Trophoblast cell (in vitro differentiated cells and primary cell): Measurements from ENCODE around the gene CNTN4.

Source experiments
- DNase-seq, 2 donors: peaks; one replicate each; pipeline ENCODE4 v3.0.0-alpha.2; 2016
- H2AFZ ChIP-seq: 2 replicates; pipeline ENCODE4 v1.6.1; 2013; ENCODE audit warnings: low read length, moderate library complexity, mild to moderate bottlenecking; ENCODE audit not compliant: insufficient read depth, poor library complexity
- H2AK5ac ChIP-seq: 2 replicates; pipeline ENCODE4 v1.6.1; 2013; ENCODE audit warnings: mild to moderate bottlenecking, low read length
- H2BK120ac ChIP-seq: 2 replicates; pipeline ENCODE4 v1.6.1; 2013; ENCODE audit warnings: low read length, mild to moderate bottlenecking, moderate library complexity; ENCODE audit not compliant: insufficient read depth, poor library complexity
- H2BK12ac ChIP-seq: 2 replicates; pipeline ENCODE4 v1.6.1; 2013; ENCODE audit warnings: mild to moderate bottlenecking, low read length, moderate library complexity
- H2BK5ac ChIP-seq: 2 replicates; pipeline ENCODE4 v1.6.1; 2013; ENCODE audit warnings: low read length, low read depth, moderate library complexity, mild to moderate bottlenecking; ENCODE audit not compliant: poor library complexity
- H3K14ac ChIP-seq: 2 replicates; pipeline ENCODE4 v1.6.1; 2013; ENCODE audit warnings: mild to moderate bottlenecking, low read length
- H3K18ac ChIP-seq: 2 replicates; pipeline ENCODE4 v1.6.1; 2013; ENCODE audit warnings: mild to moderate bottlenecking, low read length
- H3K23ac ChIP-seq: 2 replicates; pipeline ENCODE4 v1.6.1; 2013; ENCODE audit warnings: low read length
- H3K27ac ChIP-seq: 2 replicates; pipeline ENCODE4 v1.5.1; 2013; ENCODE audit warnings: low read depth, mild to moderate bottlenecking, inconsistent platforms, low read length, moderate library complexity
- H3K27me3 ChIP-seq: 2 replicates; pipeline ENCODE4 v1.6.1; 2013; ENCODE audit warnings: inconsistent platforms, mild to moderate bottlenecking, low read length, moderate library complexity; ENCODE audit not compliant: insufficient read depth
- H3K36me3 ChIP-seq, 2 experiments: 1 replicate in 1 of 2; 2 replicates in 1 of 2; pipeline ENCODE4 v1.6.1; 2013; ENCODE audit warnings: low read length in 2 of 2, mild to moderate bottlenecking in 2 of 2, moderate library complexity in 1 of 2; ENCODE audit not compliant: insufficient read depth in 2 of 2, control insufficient read depth in 1 of 2
- H3K4ac ChIP-seq: 2 replicates; pipeline ENCODE4 v1.6.1; 2013; ENCODE audit warnings: low read depth, mild to moderate bottlenecking, low read length, moderate library complexity
- H3K4me1 ChIP-seq, 2 experiments: 1 replicate in 1 of 2; 2 replicates in 1 of 2; pipeline ENCODE4 v1.6.1; 2013; ENCODE audit warnings: low read length in 2 of 2, mild to moderate bottlenecking in 2 of 2, moderate library complexity in 1 of 2; ENCODE audit not compliant: insufficient read depth in 2 of 2, control insufficient read depth in 1 of 2
- H3K4me2 ChIP-seq: 2 replicates; pipeline ENCODE4 v1.6.1; 2013; ENCODE audit warnings: inconsistent platforms, mild to moderate bottlenecking, low read length, moderate library complexity
- H3K4me3 ChIP-seq: 2 replicates; pipeline ENCODE4 v1.5.1; 2013; ENCODE audit warnings: mild to moderate bottlenecking, low read depth, low read length, inconsistent platforms
- H3K79me1 ChIP-seq: one replicate; pipeline ENCODE4 v1.6.1; 2013; ENCODE audit warnings: low read length
- H3K79me2 ChIP-seq: 2 replicates; pipeline ENCODE4 v1.6.1; 2013; ENCODE audit warnings: low read length, mild to moderate bottlenecking; ENCODE audit not compliant: control insufficient read depth, insufficient read depth, poor library complexity
- H3K9ac ChIP-seq: 2 replicates; pipeline ENCODE4 v1.6.1; 2013; ENCODE audit warnings: mild to moderate bottlenecking, low read length
- H3K9me3 ChIP-seq: 2 replicates; pipeline ENCODE4 v1.6.1; 2013; ENCODE audit warnings: low read depth, mild to moderate bottlenecking, control low read depth, inconsistent platforms, low read length; ENCODE audit not compliant: insufficient read depth
- H4K12ac ChIP-seq: 2 replicates; pipeline ENCODE4 v1.6.1; 2013; ENCODE audit warnings: low read depth, mild to moderate bottlenecking, low read length, moderate library complexity
- H4K8ac ChIP-seq: 2 replicates; pipeline ENCODE4 v1.6.1; 2013; ENCODE audit warnings: low read depth, mild to moderate bottlenecking, low read length, moderate library complexity
- H4K91ac ChIP-seq: one replicate; pipeline ENCODE4 v1.6.1; 2013; ENCODE audit warnings: low read depth, mild to moderate bottlenecking, low read length, moderate library complexity
- WGBS: extraction: QIAGEN DNeasy Blood & Tissue Kit; methylation state at CpG from one replicate; pipeline ENCODE4 v1.1.7; 2013; ENCODE audit warnings: missing lambda C conversion rate; ENCODE audit not compliant: insufficient read length, insufficient coverage; ENCODE audit errors: extremely low coverage; 5-methylcytosine and 5-hydroxymethylcytosine counted together

The CNTN4 gene

GRCh38 chr3:3066910-3067309 lies 968.2 kb downstream of the CNTN4 start:
- Histone ChIP-seq H3K4me3 (no peak overlapping the region), H3K9me3 (peaks cover under 1% of the 10 kb centered on the region), H4K91ac (no peak overlapping the region), H3K9ac (no peak overlapping the region), H3K4ac (no peak overlapping the region), H3K79me2 (no peaks in the 10 kb centered on the region), H4K12ac (no peak overlapping the region), H3K36me3 (no peaks in the 10 kb centered on the region), H3K27ac (no peak overlapping the region), H2BK12ac (no peak overlapping the region), H3K4me1 (no peaks in the 10 kb centered on the region), H3K14ac (no peak overlapping the region), H2BK120ac (no peak overlapping the region), H4K8ac (no peak overlapping the region), H3K79me1 (no peaks in the 10 kb centered on the region), H2BK5ac (no peak overlapping the region), H2AK5ac (no peak overlapping the region), H3K4me2 (no peak overlapping the region), H2AFZ (no peak overlapping the region), H3K18ac (no peak overlapping the region), H3K23ac (no peak overlapping the region), H3K27me3 (no peaks in the 10 kb centered on the region)
- no peak for DNase-seq
- no CpG with 5 or more reads among the region's 4 CpGs for WGBS

- Histone ChIP-seq H3K9ac (no peak overlapping the region), H3K4me3 (no peak overlapping the region), H2BK5ac (no peak overlapping the region), H3K4me1 (no peaks in the 10 kb centered on the region), H2BK12ac (no peak overlapping the region), H2BK120ac (no peak overlapping the region), H3K79me1 (no peaks in the 10 kb centered on the region), H3K23ac (no peak overlapping the region), H2AFZ (no peak overlapping the region), H4K12ac (no peak overlapping the region), H3K79me2 (no peaks in the 10 kb centered on the region), H3K36me3 (no peaks in the 10 kb centered on the region), H4K8ac (no peak overlapping the region), H4K91ac (no peak overlapping the region), H3K9me3 (peaks cover 2% of the 10 kb centered on the region), H2AK5ac (no peak overlapping the region), H3K27me3 (no peaks in the 10 kb centered on the region), H3K4me2 (no peak overlapping the region), H3K18ac (no peak overlapping the region), H3K14ac (no peak overlapping the region), H3K4ac (no peak overlapping the region), H3K27ac (no peak overlapping the region)
- no peak for DNase-seq
- no CpG with 5 or more reads among the region's 1 CpG for WGBS
Measured at GRCh38 chr3:3068358-3068881, 969.8 kb downstream of the CNTN4 start.

- no peaks in the 10 kb centered on the region for H3K36me3 ChIP-seq
- no peaks in the 10 kb centered on the region for H3K79me1 ChIP-seq
- no CpG with 5 or more reads among the region's 5 CpGs for WGBS
- no peak overlapping the region for H2AK5ac ChIP-seq
- no peaks in the 10 kb centered on the region for H3K79me2 ChIP-seq
- H3K4me3 ChIP-seq: no peak overlapping the region
- no peak overlapping the region for H2AFZ ChIP-seq
- no peaks in the 10 kb centered on the region for H3K4me1 ChIP-seq
- H3K27me3 ChIP-seq: no peaks in the 10 kb centered on the region
- H3K27ac ChIP-seq: no peak overlapping the region
- H3K23ac ChIP-seq: no peak overlapping the region
- no peak overlapping the region for H2BK5ac ChIP-seq
- H3K9ac ChIP-seq: no peak overlapping the region
- H3K4ac ChIP-seq: no peak overlapping the region
- H4K91ac ChIP-seq: no peak overlapping the region
- H2BK12ac ChIP-seq: no peak overlapping the region
- DNase-seq: no peak
- H2BK120ac ChIP-seq: no peak overlapping the region
- no peak overlapping the region for H4K8ac ChIP-seq
- peaks cover 2% of the 10 kb centered on the region for H3K9me3 ChIP-seq
- no peak overlapping the region for H3K14ac ChIP-seq
- no peak overlapping the region for H3K18ac ChIP-seq
- H3K4me2 ChIP-seq: no peak overlapping the region
- H4K12ac ChIP-seq: no peak overlapping the region
Measured at GRCh38 chr3:3069723-3070122, 971.1 kb downstream of the CNTN4 start.

GRCh38 chr3:3071136-3071535 lies 972.5 kb downstream of the CNTN4 start:
- no peaks in the 10 kb centered on the region for H3K27me3 ChIP-seq
- no peak overlapping the region for H2BK120ac ChIP-seq
- no peak overlapping the region for H3K9ac ChIP-seq
- no peak overlapping the region for H3K4me3 ChIP-seq
- H2AK5ac ChIP-seq: no peak overlapping the region
- peaks cover 2% of the 10 kb centered on the region for H3K9me3 ChIP-seq
- H4K91ac ChIP-seq: no peak overlapping the region
- H3K14ac ChIP-seq: no peak overlapping the region
- H4K12ac ChIP-seq: no peak overlapping the region
- no peak overlapping the region for H4K8ac ChIP-seq
- no CpG with 5 or more reads among the region's 5 CpGs for WGBS
- H3K23ac ChIP-seq: no peak overlapping the region
- H3K4me1 ChIP-seq: no peaks in the 10 kb centered on the region
- H3K79me2 ChIP-seq: no peaks in the 10 kb centered on the region
- no peak overlapping the region for H2AFZ ChIP-seq
- H2BK12ac ChIP-seq: no peak overlapping the region
- no peak overlapping the region for H3K4ac ChIP-seq
- H3K27ac ChIP-seq: no peak overlapping the region
- H3K79me1 ChIP-seq: no peaks in the 10 kb centered on the region
- no peak overlapping the region for H2BK5ac ChIP-seq
- H3K36me3 ChIP-seq: no peaks in the 10 kb centered on the region
- no peak overlapping the region for H3K18ac ChIP-seq
- no peak for DNase-seq
- H3K4me2 ChIP-seq: no peak overlapping the region
